IMR-90 (cell line): Measurements from ENCODE around the gene GPR27. TPM values are rescaled to one million over a fixed set of nuclear protein-coding genes. Genes with fewer than 3 reads are reported as not detected.

Source experiments
- ATAC-seq: fragments of 200-7000 bp; cut with Tn5 transposase; 2 replicates; pipeline ENCODE4 v1.9.1; 2020; ENCODE audit warnings: low read depth, mild to moderate bottlenecking, moderate library complexity
- BruUV-seq: library from RNA; stranded (reverse); fragments of 400-500 nt; replicated peaks from 2 replicates; lab custom pipeline; 2021; lab: Mats Ljungman, UMichigan
- CTCF ChIA-PET: fragments of 300-600 bp; formaldehyde crosslinking; extraction: SDS; loops from one replicate; lab custom pipeline; 2021; ENCODE audit warnings: antibody characterized with exemption; lab: Yijun Ruan, JAX
- POLR2A ChIA-PET: fragments of 300-600 bp; sonication (Branson Sonifier 250); formaldehyde crosslinking; loops from one replicate; lab custom pipeline; 2022; ENCODE audit warnings: antibody characterized with exemption; ENCODE audit not compliant: unreplicated experiment; lab: Charles Lee
- DNase-seq: peaks from one replicate; pipeline ENCODE4 v3.0.0; 2013
- H2AFZ ChIP-seq: replicated peaks from 2 replicates; pipeline ENCODE3; 2013; ENCODE audit warnings: low read length, mild to moderate bottlenecking; ENCODE audit not compliant: poor library complexity
- H2AK5ac ChIP-seq: 2 replicates; pipeline ENCODE4 v1.6.1; 2013; ENCODE audit warnings: low read depth, low read length, inconsistent platforms
- H2AK9ac ChIP-seq: replicated peaks from 2 replicates; pipeline ENCODE3; 2013; ENCODE audit warnings: mild to moderate bottlenecking, low read depth, low read length, moderate library complexity; ENCODE audit not compliant: poor library complexity
- H2BK120ac ChIP-seq: 2 replicates; pipeline ENCODE4 v1.6.1; 2013; ENCODE audit warnings: low read depth, low read length, inconsistent platforms
- H2BK15ac ChIP-seq: 3 replicates; pipeline ENCODE4 v1.6.1; 2013; ENCODE audit warnings: low read depth, low read length, inconsistent platforms
- H2BK20ac ChIP-seq: 2 replicates; pipeline ENCODE4 v1.6.1; 2013; ENCODE audit warnings: low read depth, mild to moderate bottlenecking, inconsistent platforms, low read length, moderate library complexity
- H2BK5ac ChIP-seq: 2 replicates; pipeline ENCODE4 v1.6.1; 2013; ENCODE audit warnings: mild to moderate bottlenecking, low read depth, low read length, inconsistent platforms; ENCODE audit not compliant: poor library complexity, severe bottlenecking
- H3K14ac ChIP-seq: replicated peaks from 2 replicates; pipeline ENCODE4 v1.6.1; 2013; ENCODE audit warnings: low read depth, low read length, inconsistent platforms
- H3K18ac ChIP-seq: 2 replicates; pipeline ENCODE4 v1.6.1; 2013; ENCODE audit warnings: low read depth, low read length, control low read depth
- H3K23ac ChIP-seq: 2 replicates; pipeline ENCODE4 v1.6.1; 2013; ENCODE audit warnings: low read depth, low read length, inconsistent platforms
- H3K27ac ChIP-seq: 2 replicates; pipeline ENCODE4 v1.5.1; 2013; ENCODE audit warnings: mild to moderate bottlenecking, control low read depth, low read length; ENCODE audit not compliant: insufficient read depth
- H3K27me3 ChIP-seq: 2 replicates; pipeline ENCODE4 v1.6.1; 2013; ENCODE audit warnings: low read length; ENCODE audit not compliant: control insufficient read depth, insufficient read depth
- H3K36me3 ChIP-seq: 2 replicates; pipeline ENCODE4 v1.6.1; 2013; ENCODE audit warnings: low read length, mixed read lengths; ENCODE audit not compliant: control insufficient read depth, insufficient read depth
- H3K4ac ChIP-seq: 2 replicates; pipeline ENCODE4 v1.6.1; 2013; ENCODE audit warnings: low read depth, low read length, inconsistent platforms
- H3K4me1 ChIP-seq: 2 replicates; pipeline ENCODE4 v1.6.1; 2013; ENCODE audit warnings: low read length, mixed read lengths; ENCODE audit not compliant: control insufficient read depth, insufficient read depth
- H3K4me2 ChIP-seq: 2 replicates; pipeline ENCODE4 v1.6.1; 2013; ENCODE audit warnings: low read depth, mild to moderate bottlenecking, control low read depth, low read length, moderate library complexity
- H3K4me3 ChIP-seq: 2 replicates; pipeline ENCODE4 v1.5.1; 2013; ENCODE audit warnings: low read depth, mild to moderate bottlenecking, control low read depth, low read length, moderate library complexity; ENCODE audit not compliant: insufficient read depth
- H3K56ac ChIP-seq: 2 replicates; pipeline ENCODE4 v1.6.1; 2013; ENCODE audit warnings: low read length, inconsistent platforms; ENCODE audit not compliant: insufficient read depth; ENCODE audit errors: extremely low read depth
- H3K79me1 ChIP-seq, 2 experiments: 2 replicates each; pipeline ENCODE4 v1.6.1; 2013; ENCODE audit warnings: low read length in 2 of 2, inconsistent platforms in 1 of 2, low read depth in 1 of 2
- H3K9ac ChIP-seq: 2 replicates; pipeline ENCODE4 v1.6.1; 2013; ENCODE audit warnings: low read depth, low read length, control low read depth
- H3K9me1 ChIP-seq: 2 replicates; pipeline ENCODE4 v1.6.1; 2013; ENCODE audit warnings: low read length, inconsistent platforms; ENCODE audit not compliant: insufficient read depth
- H3K9me3 ChIP-seq: 2 replicates; pipeline ENCODE4 v1.6.1; 2013; ENCODE audit warnings: low read length; ENCODE audit not compliant: control insufficient read depth, insufficient read depth
- H4K20me1 ChIP-seq: 2 replicates; pipeline ENCODE4 v1.6.1; 2013; ENCODE audit warnings: low read length, inconsistent platforms; ENCODE audit not compliant: insufficient read depth
- H4K5ac ChIP-seq: 2 replicates; pipeline ENCODE4 v1.6.1; 2013; ENCODE audit warnings: mild to moderate bottlenecking, low read depth, low read length, control low read depth
- H4K8ac ChIP-seq, 2 experiments: 2 replicates each; pipeline ENCODE4 v1.6.1; 2013; ENCODE audit warnings: low read depth in 2 of 2, low read length in 2 of 2, control low read depth in 1 of 2, inconsistent platforms in 1 of 2
- H4K91ac ChIP-seq: 2 replicates; pipeline ENCODE4 v1.6.1; 2013; ENCODE audit warnings: low read depth, low read length, inconsistent platforms; ENCODE audit not compliant: insufficient read depth
- ELK1 ChIP-seq: fragments of 150-350 bp; IDR thresholded peaks from 2 replicates; pipeline ENCODE4 v1.6.1; 2016; ENCODE audit warnings: low read depth, mild to moderate bottlenecking, low read length, moderate library complexity, borderline replicate concordance
- MAZ ChIP-seq: IDR thresholded peaks from 2 replicates; pipeline ENCODE4 v1.6.1; 2012; ENCODE audit warnings: low read depth, mild to moderate bottlenecking, low read length, improper control_type of control experiment, moderate library complexity, borderline replicate concordance
- WGBS, 2 experiments: methylation state at CpG; one replicate each; pipeline versions ENCODE4 v1.1.5 to v1.1.7; 2013; ENCODE audit warnings: missing lambda C conversion rate in 2 of 2; ENCODE audit not compliant: insufficient read length in 1 of 2; ENCODE audit errors: extremely low coverage in 2 of 2; 5-methylcytosine and 5-hydroxymethylcytosine counted together
- dilution Hi-C: fragments of 300-500 bp; cut with HindIII; formaldehyde crosslinking; loops from one replicate; pipeline ENCODE4 v1.14.3; 2018; ENCODE audit warnings: low sequenced_read_pairs; ENCODE audit not compliant: unreplicated experiment
- in situ Hi-C: fragments of 300-500 bp; cut with MboI; formaldehyde crosslinking; loops from 3 replicates; pipeline ENCODE4 v1.14.3; 2019; ENCODE audit warnings: low sequenced_read_pairs, inconsistent platforms, mixed read lengths
- intact Hi-C: fragments of 100-400 bp; cut with micrococcal nuclease; formaldehyde crosslinking; loops from 2 replicates; pipeline ENCODE4 v1.10.0; 2022
- polyA plus RNA-seq, 3 experiments: library from polyadenylated mRNA; depleted of rRNA; stranded (reverse); fragments of >200 nt; gene quantifications; 2 replicates each; pipeline ENCODE4 v1.2.3, GENCODE V29; 2012; ENCODE audit warnings: low replicate concordance in 1 of 3
- total RNA-seq: library from RNA; depleted of rRNA; stranded (reverse); fragments of >200 nt; gene quantifications from 2 replicates; pipeline ENCODE4 v1.2.3, GENCODE V29; 2012

The GPR27 gene
- total and polyA plus RNA-seq, 2 of the 4 experiments (the other 2 are of a cell fraction), result not detected

- dilution Hi-C loops (no loop called here), intact Hi-C loops (loop anchor here (5.0 kb wide), 1 partner anchor 1097 kb away; no protein-coding TSS in a partner anchor), in situ Hi-C loops (loop anchor here (10.0 kb wide), 1 partner anchor 1349 kb away; no protein-coding TSS in a partner anchor)
- H3K27ac ChIP-seq, result no peak within 1 kb of the TSS; the same call in 1 of the 2 replicates
- no peak within 1 kb of the TSS for H2BK120ac ChIP-seq
- no peak within 1 kb of the TSS for H3K56ac ChIP-seq
- H3K23ac ChIP-seq, result peak within 1 kb of the TSS; percentile 87
- peaks cover 59% of the 10 kb centered on the region for H3K27me3 ChIP-seq
- H3K9me1 ChIP-seq, result peaks cover 4% of the 10 kb centered on the region; the same call in 1 of the 2 replicates
- peak within 1 kb of the TSS; percentile 70 for H3K4me3 ChIP-seq
- no peaks in the 10 kb centered on the region for H4K20me1 ChIP-seq
- H3K14ac ChIP-seq, result 0 out of 2 replicates have a peak within 1 kb of the TSS, but pooled peaks have one; percentile 56
- peaks cover 2% of the 10 kb centered on the region; the same call in 1 of the 2 replicates for H3K4me1 ChIP-seq
- no peak within 1 kb of the TSS for H4K5ac ChIP-seq
- H2AFZ ChIP-seq, result peak within 1 kb of the TSS; percentile 93
- peak; percentile 4 for DNase-seq
- H2AK5ac ChIP-seq, result no peak within 1 kb of the TSS
- H3K4ac ChIP-seq, result peak within 1 kb of the TSS; percentile 59; the same call in 1 of the 2 replicates
- H2AK9ac ChIP-seq, result peak within 1 kb of the TSS; percentile 87
- ChIA-PET CTCF (interaction anchor here (0.5 kb wide), 1 partner anchor 1757 kb away, joined by 3 read pairs; no protein-coding TSS in a partner anchor), POLR2A (no interaction called here)
- H4K8ac ChIP-seq, result peak within 1 kb of the TSS in 1 of 2 experiments; percentile 50; a peak in 1 of 4 replicates
- H3K79me1 ChIP-seq, result no peaks in the 10 kb centered on the region
- peak; percentile 86 for ATAC-seq
- peak within 1 kb of the TSS; percentile 91 for H3K4me2 ChIP-seq
- BruUV-seq, result no TSS peak
- H3K36me3 ChIP-seq, result no peaks in the 10 kb centered on the region
- H4K91ac ChIP-seq, result peak within 1 kb of the TSS; percentile 23; the same call in 1 of the 2 replicates
- no peak within 1 kb of the TSS for H2BK20ac ChIP-seq
- H2BK15ac ChIP-seq, result no peak within 1 kb of the TSS; the same call in 2 of the 3 replicates
- peak within 1 kb of the TSS; percentile 52 for H3K9ac ChIP-seq
- 8% methylated on average over 15 of the region's 80 CpGs; no CpG with 5 or more reads in 1 of the 2 experiments for WGBS, 2 experiments
- H2BK5ac ChIP-seq, result no peak within 1 kb of the TSS
- TF ChIP-seq ELK1, result no peak
- TF ChIP-seq MAZ, result peak; percentile 6; the same call in 1 of the 2 replicates
- no peaks in the 10 kb centered on the region for H3K9me3 ChIP-seq
- no peak within 1 kb of the TSS for H3K18ac ChIP-seq
Measured at GRCh38 chr3:71725271-71725991, 28.2 kb upstream of the GPR27 start, which contains the start of gene EIF4E3. EIF4E3 (minus strand) TSS chr3:71725402; CDS start chr3:71725367, 35 bp downstream.
